Measurements from ENCODE around the gene HEG1.

Gene HEG1

GRCh38 chr3:124916837-124917409 is 138.9 kb downstream of the HEG1 start:
- Histone ChIP-seq H4K20me1 (ENCODE audit: low read depth, low read length) (no peaks in the 10 kb centered on the region), H3K79me2 (ENCODE audit: insufficient read depth, low read length) (no peaks in the 10 kb centered on the region), H3K9me3 (ENCODE audit: insufficient read depth, low read length) (no peaks in the 10 kb centered on the region), H2AFZ (ENCODE audit: low read depth, low read length, severe bottlenecking) (no peak overlapping the region), H3K9ac (ENCODE audit: low read length) (no peak overlapping the region), H3K36me3 (ENCODE audit: low read length) (no peaks in the 10 kb centered on the region), H3K27ac (ENCODE audit: low read depth, low read length) (no peak overlapping the region), H3F3A (ENCODE audit: insufficient read depth) (no peaks in the 10 kb centered on the region), H3K4me3 (ENCODE audit: insufficient read depth, low read length, poor library complexity, severe bottlenecking) (no peak overlapping the region), H3K4me2 (ENCODE audit: low read depth, low read length, poor library complexity, severe bottlenecking) (no peak overlapping the region), H3K9me2 (replicated peaks; ENCODE audit: insufficient read depth, low read length) (no peaks in the 10 kb centered on the region), H3K27me3 (ENCODE audit: low read length) (no peaks in the 10 kb centered on the region)
- TF ChIP-seq EZH2phosphoT487 (conservative IDR thresholded peaks at IDR 0.05; ENCODE audit: low read length), result no peak

Data from SU-DHL-6 (cell line).